C4-2B (cell line): ENCODE measurements around the gene GRM5.
"Not testable (repeated sequence)": the region's sequence is repeated elsewhere in the genome, so short reads cannot be mapped to it uniquely, and the experiment has no call there.

Experiments
- CTCF ChIP-seq: fragments of 450-650 bp; conservative IDR thresholded peaks from 2 replicates; pipeline ENCODE4 v1.5.1; 2017; ENCODE audit warnings: mild to moderate bottlenecking
- ZFX ChIP-seq: fragments of 450-650 bp; IDR thresholded peaks from 2 replicates; pipeline ENCODE4 v1.6.1; 2017

- TF ChIP-seq CTCF, ZFX: not testable (repeated sequence)
Measured at GRCh38 chr11:88961621-88962020, 104.2 kb downstream of the GRM5 start.
